Measurements from ENCODE around the gene P2RY6. TPM values are rescaled to one million over a fixed set of nuclear protein-coding genes. Genes with fewer than 3 reads are reported as not detected.

The P2RY6 gene
- total and polyA plus RNA-seq, 2 donors from 2014 or later = 6.7 to 17.9 TPM

GRCh38 chr11:73306069-73306841, 34.1 kb downstream of the P2RY6 start:
- no peak overlapping the region for H3K27ac ChIP-seq (ENCODE audit: low read depth in 2 of 2, low read length in 2 of 2)

DNA sequence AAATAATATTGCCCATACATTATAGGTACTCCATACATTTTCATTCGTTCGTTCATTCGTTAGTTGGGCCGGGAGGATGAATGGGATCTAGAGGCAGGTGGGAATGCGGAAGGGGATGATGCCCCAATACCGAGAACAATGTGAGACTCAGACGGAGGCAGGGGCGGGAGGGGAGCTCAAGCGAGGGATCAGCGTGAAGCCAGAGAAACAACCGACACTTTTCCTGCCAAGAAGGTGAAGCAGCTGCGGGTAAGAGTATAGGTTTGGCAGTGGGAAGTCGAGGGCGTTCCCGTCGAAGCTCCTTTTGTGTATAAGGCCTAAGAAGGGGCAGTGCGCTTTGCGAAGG, 34.8 kb downstream of the P2RY6 start:
- FAIRE-seq (no peak), DNase-seq (no peak)
- Histone ChIP-seq H3K27me3 (ENCODE audit: control insufficient read depth, insufficient read depth, low read length) (no peaks in the 10 kb centered on the region), H3K9ac (ENCODE audit: low read length in 3 of 3) (peak overlapping the region; percentile 12 to 61 (median 17)), H3K27ac (ENCODE audit: low read depth in 2 of 2, low read length in 2 of 2) (peak overlapping the region; percentile 71 to 79), H3K36me3 (ENCODE audit: control insufficient read depth in 2 of 3, insufficient read depth in 3 of 3, low read length in 3 of 3) (peaks cover 0 to 13% (median 0%) of the 10 kb centered on the region in 3 donors), H3K4me1 (ENCODE audit: control insufficient read depth in 2 of 3, insufficient read depth in 2 of 3, low read depth in 1 of 3, low read length in 3 of 3) (peaks cover 2 to 22% (median 14%) of the 10 kb centered on the region in 3 donors), H3K9me3 (ENCODE audit: control insufficient read depth in 2 of 3, insufficient read depth in 1 of 3, low read length in 3 of 3) (no peaks in the 10 kb centered on the region), H3K4me3 (ENCODE audit: low read length in 3 of 3) (peak overlapping the region; percentile 51 to 67 (median 56))
- TF ChIP-seq, protein P1, sequence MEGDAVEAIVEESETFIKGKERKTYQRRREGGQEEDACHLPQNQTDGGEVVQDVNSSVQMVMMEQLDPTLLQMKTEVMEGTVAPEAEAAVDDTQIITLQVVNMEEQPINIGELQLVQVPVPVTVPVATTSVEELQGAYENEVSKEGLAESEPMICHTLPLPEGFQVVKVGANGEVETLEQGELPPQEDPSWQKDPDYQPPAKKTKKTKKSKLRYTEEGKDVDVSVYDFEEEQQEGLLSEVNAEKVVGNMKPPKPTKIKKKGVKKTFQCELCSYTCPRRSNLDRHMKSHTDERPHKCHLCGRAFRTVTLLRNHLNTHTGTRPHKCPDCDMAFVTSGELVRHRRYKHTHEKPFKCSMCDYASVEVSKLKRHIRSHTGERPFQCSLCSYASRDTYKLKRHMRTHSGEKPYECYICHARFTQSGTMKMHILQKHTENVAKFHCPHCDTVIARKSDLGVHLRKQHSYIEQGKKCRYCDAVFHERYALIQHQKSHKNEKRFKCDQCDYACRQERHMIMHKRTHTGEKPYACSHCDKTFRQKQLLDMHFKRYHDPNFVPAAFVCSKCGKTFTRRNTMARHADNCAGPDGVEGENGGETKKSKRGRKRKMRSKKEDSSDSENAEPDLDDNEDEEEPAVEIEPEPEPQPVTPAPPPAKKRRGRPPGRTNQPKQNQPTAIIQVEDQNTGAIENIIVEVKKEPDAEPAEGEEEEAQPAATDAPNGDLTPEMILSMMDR (IDR thresholded peaks at IDR 0.05; ENCODE audit: borderline replicate concordance, extremely low read depth, insufficient read depth) = no peak
- intact Hi-C loops (cut with DNase I) = no loop called here

More at GRCh38 chr11:73306069-73306841, 34.1 kb downstream of the P2RY6 start:
- no peaks in the 10 kb centered on the region for H3K9me3 ChIP-seq (ENCODE audit: control insufficient read depth in 2 of 3, insufficient read depth in 1 of 3, low read length in 3 of 3)
- H3K36me3 ChIP-seq (ENCODE audit: control insufficient read depth in 2 of 3, insufficient read depth in 3 of 3, low read length in 3 of 3) = peaks cover 0 to 8% (median 0%) of the 10 kb centered on the region in 3 donors
- peak overlapping the region in 1 of 3 donors; percentile 51 for H3K4me3 ChIP-seq (ENCODE audit: low read length in 3 of 3)
- TF ChIP-seq, protein P1 (IDR thresholded peaks at IDR 0.05; ENCODE audit: borderline replicate concordance, extremely low read depth, insufficient read depth) = no peak
- peak overlapping the region in 1 of 3 donors; percentile 17 for H3K9ac ChIP-seq (ENCODE audit: low read length in 3 of 3)
- H3K4me1 ChIP-seq (ENCODE audit: control insufficient read depth in 2 of 3, insufficient read depth in 2 of 3, low read depth in 1 of 3, low read length in 3 of 3) = peaks cover 2 to 15% (median 7%) of the 10 kb centered on the region in 3 donors
- H3K27me3 ChIP-seq (ENCODE audit: control insufficient read depth, insufficient read depth, low read length) = no peaks in the 10 kb centered on the region
- FAIRE-seq (no peak), DNase-seq (peak in 1 of 5 donors; percentile 73)
- intact Hi-C loops (cut with DNase I) = no loop called here

- Histone ChIP-seq H3K4me1 (ENCODE audit: control insufficient read depth in 2 of 3, insufficient read depth in 2 of 3, low read depth in 1 of 3, low read length in 3 of 3) (peaks cover 2 to 26% (median 17%) of the 10 kb centered on the region in 3 donors), H3K9me3 (ENCODE audit: control insufficient read depth in 2 of 3, insufficient read depth in 1 of 3, low read length in 3 of 3) (no peaks in the 10 kb centered on the region), H3K4me3 (ENCODE audit: low read length in 3 of 3) (peak overlapping the region; percentile 67 to 79 (median 67)), H3K9ac (ENCODE audit: low read length in 3 of 3) (peak overlapping the region; percentile 29 to 86 (median 61)), H3K36me3 (ENCODE audit: control insufficient read depth in 2 of 3, insufficient read depth in 3 of 3, low read length in 3 of 3) (peaks cover 0 to 13% (median 0%) of the 10 kb centered on the region in 3 donors), H3K27me3 (ENCODE audit: control insufficient read depth, insufficient read depth, low read length) (no peaks in the 10 kb centered on the region), H3K27ac (ENCODE audit: low read depth in 2 of 2, low read length in 2 of 2) (peak overlapping the region; percentile 97)
- no peak for FAIRE-seq
- TF ChIP-seq, protein P1 (IDR thresholded peaks at IDR 0.05; ENCODE audit: borderline replicate concordance, extremely low read depth, insufficient read depth) = peak; percentile 90
- DNase-seq = peak; percentile 99 to 100 (median 99)
- intact Hi-C loops (cut with DNase I) = no loop called here
Measured at GRCh38 chr11:73307323-73308002, 35.3 kb downstream of the P2RY6 start.

Measured in kidney (tissue), 14 donors.